GM19397 (cell line): ENCODE data around the gene CITED4.
A peak's percentile ranks its signal among the peaks of the same experiment; 100 is the strongest.
"Not testable (repeated sequence)": the region's sequence is repeated elsewhere in the genome, so short reads cannot be mapped to it uniquely, and the experiment has no call there.

Experiments
- ATAC-seq: cut with Tn5 transposase; IDR thresholded peaks from one replicate; pipeline ENCODE4 v1.9.1; 2021; ENCODE audit warnings: mild to moderate bottlenecking, moderate library complexity; ENCODE audit not compliant: unreplicated experiment

Gene CITED4, protein sequence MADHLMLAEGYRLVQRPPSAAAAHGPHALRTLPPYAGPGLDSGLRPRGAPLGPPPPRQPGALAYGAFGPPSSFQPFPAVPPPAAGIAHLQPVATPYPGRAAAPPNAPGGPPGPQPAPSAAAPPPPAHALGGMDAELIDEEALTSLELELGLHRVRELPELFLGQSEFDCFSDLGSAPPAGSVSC

DNA sequence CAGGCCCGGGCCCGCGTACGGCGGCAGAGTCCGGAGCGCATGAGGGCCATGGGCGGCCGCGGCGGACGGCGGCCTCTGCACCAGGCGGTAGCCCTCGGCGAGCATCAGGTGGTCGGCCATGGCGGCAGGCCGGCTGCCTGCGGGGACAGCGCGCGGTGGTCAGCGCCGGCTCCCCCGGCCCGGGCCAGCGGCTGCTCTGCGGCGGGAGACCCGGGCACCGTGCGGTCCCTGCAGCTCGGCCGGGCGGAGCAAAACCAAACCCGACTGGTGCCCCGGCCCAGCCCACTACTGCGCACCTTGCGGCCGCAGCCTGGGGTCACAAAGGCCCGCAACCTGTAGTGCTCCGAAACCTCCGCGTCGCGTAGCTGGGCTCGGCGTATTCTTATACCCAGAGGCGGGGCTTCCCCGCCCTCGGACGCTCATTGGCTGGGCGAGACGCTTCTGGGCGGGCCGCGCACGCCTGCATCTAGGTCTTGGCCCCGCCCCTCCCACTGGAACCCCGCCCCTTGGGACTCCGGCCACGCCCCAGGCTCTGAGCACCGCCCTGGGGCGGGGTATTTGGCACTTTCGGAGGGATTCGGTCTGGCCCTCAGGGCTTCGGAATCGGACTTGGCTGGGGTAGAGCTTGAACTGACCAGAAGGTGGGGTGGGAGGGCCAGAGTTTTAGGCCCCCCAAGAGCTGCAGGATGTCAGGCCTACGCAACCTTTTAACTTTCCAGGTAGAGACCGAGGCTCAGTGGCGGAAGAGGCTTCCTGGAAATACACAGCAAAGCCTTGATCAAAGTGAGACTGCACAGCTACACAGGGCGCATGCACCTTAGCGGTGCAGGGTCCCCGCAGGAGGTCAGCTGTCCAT lies at the start of gene CITED4:
CITED4 (minus strand) TSS at position 356 of the 856 bp plus-strand sequence; CDS start at position 120, 236 bp downstream.
- peak; percentile 91 for ATAC-seq

DNA sequence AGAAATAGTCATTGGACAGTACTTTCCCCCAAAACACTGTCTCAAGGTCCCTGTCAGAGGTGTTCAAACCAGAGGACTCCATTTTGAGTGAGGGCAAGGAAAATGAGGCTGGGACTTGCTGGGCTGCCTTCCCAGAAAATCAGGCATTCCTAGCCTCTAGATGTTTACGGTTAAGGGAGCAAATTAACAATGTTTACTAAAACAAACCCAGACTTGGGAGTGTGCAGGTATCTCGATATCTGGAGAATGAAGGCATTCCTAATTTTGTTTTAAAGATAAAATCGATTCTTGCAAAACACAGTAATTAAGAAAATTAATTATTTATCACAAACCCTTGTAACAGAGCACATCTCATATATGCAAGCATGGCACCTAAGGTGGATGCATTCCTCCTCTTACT lies 48.9 kb upstream of the CITED4 start:
- ATAC-seq = no peak

DNA sequence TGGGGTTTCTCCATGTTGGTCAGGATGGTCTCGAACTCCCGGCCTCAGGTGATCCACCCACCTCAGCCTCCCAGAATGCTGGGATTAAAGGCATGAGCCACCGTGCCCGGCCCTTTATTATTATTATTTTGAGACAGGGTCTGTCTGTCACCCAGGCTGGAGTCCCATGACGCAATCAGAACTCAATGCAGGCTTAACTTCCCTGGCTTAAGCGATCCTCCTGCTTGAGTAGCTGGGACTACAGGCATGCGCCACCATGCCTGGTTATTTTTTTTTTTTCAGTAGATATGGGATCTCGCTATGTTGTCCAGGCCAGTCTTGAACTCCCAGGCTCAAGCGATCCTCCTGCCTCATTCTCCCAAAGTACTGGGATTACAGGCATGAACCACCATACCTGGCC lies 47.1 kb upstream of the CITED4 start:
- ATAC-seq = no peak

DNA sequence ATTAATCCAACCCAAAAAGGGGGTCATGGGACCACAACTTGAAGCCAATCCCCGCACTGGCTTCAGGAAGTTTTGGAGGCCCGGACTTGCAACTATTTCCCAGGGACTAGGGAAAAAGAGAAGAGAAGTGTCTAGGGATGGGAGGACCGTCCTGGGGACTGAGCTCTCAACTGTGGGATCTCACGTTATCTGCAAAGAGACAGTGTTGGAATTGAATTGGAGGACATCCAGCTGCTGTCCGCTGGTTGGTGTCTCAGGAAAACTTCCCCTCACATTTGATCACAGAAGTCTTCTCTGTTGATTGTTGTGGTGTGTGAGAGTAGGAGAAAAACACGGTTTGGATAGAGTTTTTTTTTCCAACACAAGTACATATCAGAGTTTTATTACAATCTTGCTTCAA lies 46.2 kb upstream of the CITED4 start:
- ATAC-seq = no peak

DNA sequence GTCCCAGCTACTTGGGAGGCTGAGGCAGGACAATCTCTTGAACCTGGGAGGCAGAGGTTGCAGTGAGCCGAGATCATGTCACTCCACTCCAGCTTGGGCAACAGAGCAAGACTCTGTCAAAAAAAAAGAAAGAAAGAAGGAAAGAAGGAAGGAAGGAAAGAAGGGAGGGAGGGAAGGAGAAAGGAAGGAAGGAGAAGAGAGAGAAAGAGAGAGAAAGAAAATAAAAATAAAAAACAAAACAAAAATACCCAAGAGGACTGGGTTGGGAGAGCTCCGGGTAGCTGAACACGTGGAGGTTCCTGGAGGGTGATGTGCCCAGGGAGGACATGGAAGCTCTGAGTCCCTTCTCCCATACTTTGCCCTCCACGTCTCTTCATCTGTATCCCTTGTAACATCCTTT lies 45.7 kb upstream of the CITED4 start:
- ATAC-seq = no peak

DNA sequence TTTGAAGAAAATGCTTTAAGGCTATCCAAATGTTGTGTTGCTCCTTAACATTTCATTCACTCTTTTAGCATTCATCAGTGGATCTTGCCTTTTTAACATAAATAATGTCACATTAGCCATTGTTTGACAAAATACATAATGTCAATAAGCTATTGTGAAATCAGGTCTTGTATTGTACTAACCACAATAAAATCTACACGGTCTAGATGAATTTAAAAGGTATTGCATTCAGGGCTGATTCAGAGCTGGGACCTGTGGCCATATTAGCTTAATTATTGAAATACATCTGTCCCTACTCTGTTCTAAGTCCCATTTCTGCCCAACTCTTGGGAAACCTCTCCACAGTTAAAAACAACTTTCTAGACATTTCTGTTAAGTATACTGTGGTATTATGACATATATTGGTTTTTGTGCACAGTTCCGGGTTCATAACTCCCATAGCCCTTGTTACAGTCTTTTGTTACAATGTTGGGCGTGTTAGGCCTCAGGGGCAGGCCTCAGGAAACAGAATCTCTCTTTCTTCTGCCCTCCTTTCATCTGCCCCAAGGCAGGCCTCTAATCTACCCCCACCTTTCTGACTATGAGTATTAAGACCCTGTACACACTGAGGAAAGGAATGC lies 44.7 kb upstream of the CITED4 start:
- ATAC-seq = no peak

DNA sequence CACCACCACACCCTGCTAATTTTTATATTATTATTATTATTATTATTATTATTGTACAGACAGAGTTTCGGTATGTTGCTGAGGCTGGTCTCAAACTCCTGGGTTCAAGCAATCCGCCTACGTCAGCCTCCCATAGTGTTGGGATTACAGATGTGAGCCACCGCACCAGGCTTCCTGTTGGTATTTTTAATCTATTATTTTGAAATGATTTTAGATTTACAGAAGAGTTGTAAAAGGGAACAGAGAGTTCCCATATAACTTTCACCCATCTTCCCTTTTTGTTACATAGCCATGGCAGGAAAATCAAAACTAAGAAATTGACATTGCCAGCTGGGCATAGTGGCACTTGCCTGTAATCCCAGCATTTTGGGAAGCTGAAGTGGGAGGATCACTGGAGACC lies 42.9 kb upstream of the CITED4 start:
- no peak for ATAC-seq

DNA sequence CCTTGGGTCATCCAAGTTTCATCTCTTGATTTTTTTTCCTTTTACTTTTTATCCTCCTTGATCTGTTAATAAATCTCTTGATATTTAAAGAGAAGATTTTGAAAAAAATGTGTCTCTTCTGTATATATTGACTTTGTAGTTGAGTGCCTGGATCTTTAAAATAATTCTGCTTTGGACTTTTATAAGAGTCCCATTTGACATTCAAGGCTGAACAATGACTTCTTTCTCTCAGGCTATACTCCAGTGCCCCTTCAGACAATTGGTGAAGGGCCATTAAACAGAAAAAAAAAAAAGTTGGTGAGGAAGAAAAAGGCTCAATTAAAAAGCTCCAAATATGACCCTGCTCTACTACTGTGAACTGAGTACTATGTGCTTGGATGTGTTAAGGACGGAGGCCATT lies 40.9 kb upstream of the CITED4 start:
- no peak for ATAC-seq

DNA sequence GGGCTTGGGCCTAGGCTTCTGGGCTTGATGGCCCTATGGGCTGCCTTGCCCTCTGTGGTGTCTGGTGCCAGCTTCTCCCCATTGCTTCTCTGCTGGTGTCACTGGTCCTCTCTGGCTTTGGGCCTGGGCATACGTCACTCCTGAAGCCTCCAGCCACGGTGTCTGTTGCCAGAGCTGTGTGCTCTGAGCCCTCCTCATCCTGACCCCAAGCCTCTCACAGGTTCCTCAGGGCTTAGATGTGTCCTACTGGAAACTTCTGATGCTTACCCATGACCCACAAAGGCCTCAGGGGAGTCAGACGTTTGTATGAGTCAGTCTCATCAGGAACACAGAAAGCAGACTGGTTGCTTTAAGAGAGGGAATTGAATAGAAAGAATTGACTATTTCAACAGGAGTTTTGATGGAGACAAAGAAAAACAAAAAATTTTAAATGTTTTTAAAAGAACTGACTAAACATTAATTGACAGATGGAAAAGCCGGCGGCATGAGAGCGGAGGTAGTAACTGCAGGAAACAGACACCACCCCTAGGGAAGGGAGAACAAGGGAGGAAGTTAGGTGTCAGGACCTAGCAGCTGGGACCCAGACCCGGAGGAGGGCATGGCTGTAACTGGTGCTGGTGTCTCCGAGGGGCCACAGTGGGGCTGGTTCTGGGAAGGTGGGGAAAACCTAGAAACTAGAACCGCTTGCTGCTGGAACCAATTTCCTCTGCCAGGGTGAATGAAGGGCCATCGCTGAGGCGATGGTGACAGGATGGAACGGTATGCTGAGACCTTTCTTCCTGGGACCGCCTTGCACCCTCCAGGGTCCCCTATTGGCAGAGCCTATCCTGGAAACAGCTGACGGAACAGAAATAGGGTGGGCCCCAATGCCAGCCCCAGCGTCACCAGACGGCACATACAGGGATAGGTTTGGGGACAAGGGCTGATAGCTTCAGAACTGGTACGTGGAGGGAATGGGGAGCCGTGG lies 40.0 kb upstream of the CITED4 start:
- no peak for ATAC-seq

DNA sequence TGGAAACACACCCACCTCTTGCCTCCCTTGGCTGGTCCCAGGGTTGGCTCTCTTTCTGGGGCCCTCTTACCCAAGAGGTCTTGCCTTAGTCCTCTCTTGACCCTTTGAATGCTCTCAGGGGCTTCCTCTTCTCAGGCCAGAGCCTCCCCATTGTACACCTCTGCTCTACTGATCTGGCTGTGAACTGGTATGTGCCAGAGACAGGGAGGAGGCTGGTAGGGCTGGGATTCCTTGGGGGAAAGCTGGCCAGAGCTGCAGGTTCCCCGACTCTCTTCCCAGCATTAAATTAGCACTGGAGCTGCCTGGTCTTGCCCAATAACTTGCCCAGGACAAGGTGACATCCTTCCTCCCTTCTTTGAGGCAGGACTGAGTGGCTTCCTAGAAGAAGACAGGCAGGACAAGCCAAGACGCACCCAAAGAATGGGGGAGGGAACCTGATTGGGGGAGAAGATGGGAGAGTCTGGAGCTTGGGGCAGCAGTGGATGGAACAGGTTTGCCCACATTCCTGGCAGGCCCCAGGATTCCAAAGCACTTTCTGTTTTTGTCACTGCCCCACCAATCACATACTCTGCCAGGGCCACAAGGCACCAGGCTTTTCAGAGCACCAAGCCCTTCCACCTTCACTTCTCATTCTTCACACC lies 37.2 kb upstream of the CITED4 start:
- ATAC-seq = no peak

DNA sequence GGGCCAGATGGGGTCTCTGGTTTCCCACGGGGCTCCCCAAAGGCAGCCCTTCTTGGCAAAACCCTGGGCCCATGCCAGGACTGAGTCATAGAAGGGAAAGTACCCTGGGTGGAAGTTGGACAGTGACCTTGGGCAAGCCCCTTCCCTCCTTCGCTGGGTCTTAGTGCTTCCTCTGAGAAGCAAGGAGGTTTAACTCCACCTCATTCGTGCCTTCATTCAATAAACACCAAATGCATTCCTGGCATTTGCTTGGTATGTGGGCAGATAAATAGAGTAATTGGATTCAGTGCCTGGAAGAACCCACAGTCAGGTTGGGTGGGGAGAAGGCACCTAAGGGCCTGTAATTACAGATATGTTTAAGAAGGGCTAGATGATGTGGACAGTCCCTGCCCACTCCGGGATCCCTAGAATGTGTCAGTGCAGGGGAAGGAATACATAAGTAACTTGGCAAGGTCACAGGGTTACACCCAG lies 36.3 kb upstream of the CITED4 start:
- no peak for ATAC-seq

DNA sequence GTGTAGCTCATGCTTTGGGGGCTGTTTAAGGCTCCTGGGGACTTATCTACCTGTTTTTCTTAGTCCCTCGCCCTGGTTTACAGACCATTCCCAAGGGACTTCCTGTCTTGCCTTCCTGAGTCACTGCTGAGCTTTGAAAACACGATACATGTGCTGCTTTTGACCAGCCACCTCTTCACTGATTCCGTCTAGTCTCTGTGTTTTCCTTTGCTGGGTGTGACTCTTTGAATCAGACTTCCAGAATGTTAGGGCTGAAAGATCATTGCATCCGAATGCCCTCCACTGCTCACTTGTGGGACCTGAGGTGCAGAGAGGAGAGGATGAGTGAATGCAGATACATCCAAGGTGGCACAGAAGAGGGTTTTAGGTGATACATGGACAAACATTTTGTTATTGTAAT lies 35.4 kb upstream of the CITED4 start:
- no peak for ATAC-seq

DNA sequence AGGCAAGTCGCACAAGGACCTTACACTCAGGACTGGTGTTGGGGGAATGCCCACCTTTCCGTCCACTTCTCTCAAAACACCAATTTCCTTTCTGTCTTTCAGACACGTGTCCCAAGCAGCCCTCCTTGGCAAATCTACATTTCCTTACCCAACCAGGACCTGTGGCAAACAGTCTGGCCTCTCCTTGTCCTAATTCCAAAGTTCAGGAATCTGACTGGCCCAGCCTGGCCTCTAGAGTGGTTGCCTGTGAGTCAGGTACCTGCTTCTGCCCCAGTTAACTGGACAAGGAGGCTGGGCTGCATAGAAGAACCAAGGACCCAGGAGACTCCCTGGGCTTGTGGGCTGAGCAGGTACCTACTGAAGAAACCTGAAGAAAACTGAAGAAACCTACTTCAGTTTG lies 34.3 kb upstream of the CITED4 start:
- ATAC-seq = no peak

DNA sequence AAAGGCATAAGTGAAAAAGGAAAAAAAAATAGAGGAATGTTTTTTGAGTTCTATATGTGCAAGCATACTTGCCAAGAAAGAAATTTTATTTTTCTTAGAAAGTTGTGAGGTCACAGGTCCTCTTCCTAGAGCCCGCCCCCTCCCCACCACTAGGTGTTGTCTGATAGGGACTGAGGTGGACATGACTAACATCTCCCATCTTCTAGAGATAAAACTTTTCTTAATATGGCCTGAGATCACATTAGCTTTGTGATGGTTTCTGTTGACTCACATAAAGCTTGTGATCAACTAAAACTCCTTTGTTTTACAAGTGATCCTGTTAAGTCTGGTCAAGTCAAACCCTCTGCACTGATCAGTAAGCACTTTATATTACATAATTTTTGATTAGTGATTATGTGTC lies 33.4 kb upstream of the CITED4 start:
- ATAC-seq = no peak

DNA sequence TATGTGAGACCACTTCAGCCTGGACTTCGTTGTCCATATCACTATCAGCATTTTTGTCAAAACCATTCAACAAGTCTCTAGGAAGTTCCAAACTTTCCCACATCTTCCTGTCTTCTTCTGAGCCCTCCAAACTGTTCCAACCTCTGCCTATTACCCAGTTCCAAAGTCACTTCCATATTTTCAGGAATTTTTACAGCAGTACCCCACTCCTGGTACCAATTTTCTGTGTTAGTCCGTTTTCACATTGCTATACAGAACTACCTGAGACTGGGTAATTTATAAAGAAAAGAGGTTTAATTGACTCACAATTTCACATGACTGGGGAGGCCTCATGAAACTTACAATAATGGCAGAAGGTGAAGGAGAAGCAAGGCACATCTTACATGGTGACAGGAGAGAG lies 32.7 kb upstream of the CITED4 start:
- not testable (repeated sequence) for ATAC-seq

DNA sequence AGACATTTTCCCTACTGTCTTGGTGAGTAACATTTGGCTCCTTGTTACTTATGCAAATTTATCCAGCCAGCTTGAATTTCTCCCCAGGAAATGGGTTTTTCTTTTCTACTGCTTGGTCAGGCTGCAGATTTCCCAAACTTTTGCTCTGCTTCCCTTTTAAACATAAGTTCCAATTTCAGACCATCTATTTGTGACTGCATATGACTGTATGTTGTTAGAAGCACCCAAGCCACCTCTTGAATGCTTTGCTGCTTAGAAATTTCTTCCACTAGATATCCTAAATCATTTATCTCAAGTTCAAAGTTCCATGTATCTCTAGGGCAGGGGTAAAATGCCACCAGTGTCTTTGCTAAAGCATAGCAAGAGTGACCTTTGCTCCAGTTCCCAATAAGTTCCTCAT lies 32.3 kb upstream of the CITED4 start:
- ATAC-seq = no peak

DNA sequence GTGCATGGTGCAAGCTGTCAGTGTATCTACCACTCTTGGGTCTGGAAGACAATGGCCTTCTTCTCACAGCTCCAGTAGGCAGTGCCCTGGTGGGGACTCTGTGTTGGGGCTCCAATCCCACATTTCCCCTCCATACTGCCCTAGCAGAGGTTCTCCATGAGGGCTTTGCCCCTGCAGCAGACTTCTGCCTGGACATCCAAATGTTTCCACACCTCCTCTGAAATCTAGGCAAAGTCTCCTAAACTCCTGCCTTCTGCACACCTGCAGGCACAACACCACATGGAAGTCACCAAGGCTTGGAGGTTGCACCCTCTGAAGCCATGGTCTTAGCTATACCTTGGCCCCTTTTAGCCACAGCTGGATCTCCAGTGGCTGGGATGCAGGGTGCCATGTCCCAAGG lies 31.8 kb upstream of the CITED4 start:
- no peak for ATAC-seq

DNA sequence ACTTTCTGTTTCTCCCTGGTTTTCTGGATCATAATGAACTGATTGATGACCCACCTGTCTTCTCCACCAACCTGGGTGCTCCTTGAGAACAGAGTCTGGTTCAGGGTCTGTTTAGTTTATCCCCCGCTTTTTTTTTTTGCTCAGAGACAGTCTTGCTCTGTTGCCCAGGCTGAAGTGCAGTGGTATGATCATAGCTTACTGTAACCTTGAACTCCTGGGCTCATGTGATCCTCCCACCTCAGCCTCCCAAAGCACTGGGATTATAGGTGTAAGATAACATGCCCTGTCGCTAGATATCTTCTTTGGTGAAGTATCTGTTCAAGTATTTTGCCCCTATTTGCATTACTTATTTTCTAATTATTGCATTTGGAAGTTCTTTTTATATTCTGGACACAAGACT lies 30.2 kb upstream of the CITED4 start:
- ATAC-seq = no peak

DNA sequence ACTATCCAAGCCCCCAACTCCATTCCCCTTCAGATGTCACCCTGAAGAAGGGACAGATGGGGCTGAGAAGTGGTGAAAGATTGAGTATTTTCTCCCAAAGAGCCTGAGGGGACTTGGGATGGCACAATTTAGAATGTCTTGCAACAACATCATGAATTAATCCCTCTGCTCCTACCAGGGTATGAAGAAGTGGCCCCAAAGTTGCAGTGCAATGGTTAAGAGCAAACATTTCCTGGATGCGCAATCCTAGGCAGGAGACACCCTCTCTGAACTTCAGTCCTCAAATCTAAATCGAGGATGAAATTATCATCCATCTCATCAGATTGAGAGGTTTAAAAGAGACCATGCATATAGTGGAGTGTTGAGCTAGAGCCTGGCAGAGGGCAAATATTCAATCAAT lies 28.6 kb upstream of the CITED4 start:
- ATAC-seq = no peak

DNA sequence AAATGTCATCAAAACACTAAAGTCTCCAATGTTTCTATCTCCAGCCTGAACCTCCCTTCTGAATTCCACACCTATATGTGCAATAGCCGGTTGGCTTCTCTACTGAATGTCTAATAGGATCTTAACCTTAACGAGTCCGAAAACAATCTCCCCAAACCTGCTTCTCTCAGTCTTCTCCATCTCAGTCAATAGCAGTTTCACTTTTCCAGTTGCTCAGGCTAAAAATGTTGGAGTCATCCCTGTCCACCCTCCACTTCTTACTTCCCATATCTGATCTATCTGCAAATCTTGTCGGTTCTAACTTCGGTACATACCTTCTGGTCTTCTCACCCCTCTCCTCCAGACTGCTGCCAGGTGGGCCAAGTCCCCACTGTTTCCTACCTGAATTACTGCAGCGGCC lies 25.5 kb upstream of the CITED4 start:
- ATAC-seq = no peak

DNA sequence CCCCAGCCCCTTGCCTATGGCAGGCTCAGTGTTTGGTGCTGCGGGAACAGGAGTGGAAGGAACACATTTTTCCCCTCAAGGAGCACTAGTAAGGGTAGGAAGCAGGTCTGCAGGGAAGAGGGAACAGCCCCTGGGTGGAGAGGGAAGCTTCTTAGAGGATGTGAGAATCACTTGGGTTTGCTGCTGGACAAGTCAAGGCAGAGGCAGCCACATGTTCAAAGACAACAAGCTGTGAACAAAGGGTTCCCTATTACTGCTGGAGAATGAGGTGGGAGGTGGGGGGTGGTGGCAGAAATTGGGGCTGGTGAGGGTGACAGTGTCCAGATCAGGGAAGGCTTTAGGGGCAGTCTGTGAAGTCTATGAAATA lies 24.8 kb upstream of the CITED4 start:
- ATAC-seq = no peak
